ENCODE results near the gene CPT1B.

DNA sequence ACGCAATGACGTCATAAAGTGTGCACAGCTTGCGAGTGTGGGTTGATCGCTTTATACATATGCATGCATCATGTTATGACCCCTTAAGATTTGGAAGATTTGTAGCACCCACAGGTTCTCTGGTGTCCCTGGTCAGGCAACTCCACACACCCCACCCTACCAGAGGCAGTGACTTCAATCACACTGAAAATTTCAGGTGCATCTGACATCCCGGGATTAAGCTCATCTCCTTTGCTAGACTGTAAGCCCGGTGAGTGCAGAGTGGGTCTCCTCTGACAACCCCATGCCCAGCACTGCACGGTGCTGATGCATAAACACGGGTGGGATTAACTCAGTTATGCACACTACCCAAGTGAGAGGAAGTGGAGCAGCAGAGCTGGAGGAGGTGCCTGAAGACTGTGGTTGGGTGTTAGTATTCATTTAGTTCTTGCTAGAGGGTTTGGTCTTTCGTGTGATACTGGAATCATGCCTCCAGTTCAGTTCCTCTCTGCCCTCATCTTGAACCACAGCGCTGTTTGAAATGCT, 43.2 kb upstream of the CPT1B start:
- no peak for TF ChIP-seq EZH2 (IDR thresholded peaks at IDR 0.05; ENCODE audit: insufficient read depth, low read length)
- TF ChIP-seq CTCF (IDR thresholded peaks at IDR 0.05; ENCODE audit: insufficient read depth, low read depth, low read length): no peak
